ENCODE results near the gene NSD2. TPM values are rescaled to one million over a fixed set of nuclear protein-coding genes. Genes with fewer than 3 reads are reported as not detected.
"Not testable (repeated sequence)": the region's sequence is repeated elsewhere in the genome, so short reads cannot be mapped to it uniquely, and the experiment has no call there.

Gene NSD2
- total RNA-seq, 2 experiments from 2014 or later: 235 to 248 TPM

DNA sequence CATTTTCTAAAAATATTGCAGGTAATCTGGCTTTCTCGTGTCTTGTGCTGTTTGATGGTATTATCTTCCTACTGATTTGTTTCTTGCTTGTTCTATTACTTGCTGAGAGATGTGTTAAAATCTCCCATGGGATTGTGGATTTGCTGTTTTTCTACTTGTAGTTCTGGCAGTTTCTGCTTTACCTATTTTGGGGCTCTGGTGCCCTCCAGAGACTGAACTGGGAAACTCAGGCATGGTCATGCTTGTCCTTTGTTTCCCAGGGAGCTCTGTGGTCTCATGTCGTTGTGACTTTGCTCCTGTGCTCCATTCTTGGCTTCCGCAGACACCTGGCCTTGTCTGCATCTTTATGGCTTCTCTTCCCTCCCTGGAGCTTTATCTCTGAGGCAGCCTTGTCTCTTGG, 39.5 kb downstream of the NSD2 start:
- Mint-ChIP-seq H3K4me3 (no peak overlapping the region), H3K27ac (peak overlapping the region; percentile 7)

GRCh38 chr4:1911316-1911715, 40.1 kb downstream of the NSD2 start:
- POLR2A ChIA-PET: interaction anchor here (1.0 kb wide), 1 partner anchor 40 kb away, joined by 5 read pairs; the partner anchor contains the start of gene NSD2
- Mint-ChIP-seq H3K36me3 (ENCODE audit: low read depth) (peaks cover 68% of the 10 kb centered on the region), H3K4me1 (peaks cover 48% of the 10 kb centered on the region)
- H3K27ac Mint-ChIP-seq, H3K27me3 Mint-ChIP-seq, H3K9me3 Mint-ChIP-seq, H3K4me3 Mint-ChIP-seq, DNase-seq: not testable (repeated sequence)
- CTCF ChIA-PET: interaction anchor here (0.6 to 4.1 kb wide), 7 partner anchors 10 to 60 kb away, joined by 3 to 31 read pairs (median 4); no protein-coding TSS in a partner anchor

More for the DNA sequence above, 39.5 kb downstream of the NSD2 start:
- DNase-seq: peak; percentile 32
- ChIA-PET CTCF (interaction anchor here (0.6 to 4.1 kb wide), 7 partner anchors 11 to 59 kb away, joined by 3 to 31 read pairs (median 4); no protein-coding TSS in a partner anchor), POLR2A (interaction anchor here (1.0 kb wide), 1 partner anchor 40 kb away, joined by 5 read pairs; the partner anchor contains the start of gene NSD2)
- H3K4me1 Mint-ChIP-seq: peaks cover 52% of the 10 kb centered on the region
- peaks cover 69% of the 10 kb centered on the region for H3K36me3 Mint-ChIP-seq (ENCODE audit: low read depth)
- H3K9me3 Mint-ChIP-seq: no peaks in the 10 kb centered on the region
- no peaks in the 10 kb centered on the region for H3K27me3 Mint-ChIP-seq

- no peaks in the 10 kb centered on the region for H3K27me3 Mint-ChIP-seq
- ChIA-PET POLR2A (interaction anchor here (1.2 kb wide), 1 partner anchor 53 kb away, joined by 3 read pairs; no protein-coding TSS in a partner anchor), CTCF (interaction anchor here (0.8 to 2.0 kb wide), 3 partner anchors 13 to 23 kb away, joined by 3 to 6 read pairs (median 4); no protein-coding TSS in a partner anchor)
- H3K9me3 Mint-ChIP-seq: no peaks in the 10 kb centered on the region
- no peak overlapping the region for H3K27ac Mint-ChIP-seq
- DNase-seq: no peak
- peaks cover 3% of the 10 kb centered on the region for H3K4me1 Mint-ChIP-seq
- H3K36me3 Mint-ChIP-seq (ENCODE audit: low read depth): peaks cover 58% of the 10 kb centered on the region
- no peak overlapping the region for H3K4me3 Mint-ChIP-seq
These were observed 51.6 kb downstream of the NSD2 start for GRCh38 chr4:1922821-1923220.

DNA sequence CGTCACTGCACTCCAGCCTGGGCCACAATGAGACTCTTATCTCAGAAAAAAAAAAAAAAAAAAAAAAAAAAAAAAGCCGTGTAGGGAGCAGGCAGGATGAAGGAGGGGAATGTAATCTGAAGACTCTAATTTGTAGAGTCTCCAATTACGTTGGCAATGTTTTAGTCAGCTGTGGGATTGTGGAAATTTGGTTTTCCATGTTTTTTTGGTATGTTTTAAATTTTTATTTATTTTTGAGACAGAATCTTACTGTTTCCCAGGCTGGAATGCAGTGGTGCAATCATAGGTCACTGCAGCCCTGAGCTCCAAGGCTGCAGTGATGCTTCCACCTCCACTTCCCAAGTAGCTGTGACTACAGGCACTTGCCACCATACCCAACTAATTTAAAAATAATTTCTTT, 56.5 kb downstream of the NSD2 start:
- CTCF ChIA-PET: interaction anchor here (0.6 to 1.3 kb wide), 3 partner anchors 8 to 28 kb away, joined by 3 read pairs; no protein-coding TSS in a partner anchor
- H3K36me3 Mint-ChIP-seq (ENCODE audit: low read depth): peaks cover 68% of the 10 kb centered on the region
- POLR2A ChIA-PET: no interaction called here

DNA sequence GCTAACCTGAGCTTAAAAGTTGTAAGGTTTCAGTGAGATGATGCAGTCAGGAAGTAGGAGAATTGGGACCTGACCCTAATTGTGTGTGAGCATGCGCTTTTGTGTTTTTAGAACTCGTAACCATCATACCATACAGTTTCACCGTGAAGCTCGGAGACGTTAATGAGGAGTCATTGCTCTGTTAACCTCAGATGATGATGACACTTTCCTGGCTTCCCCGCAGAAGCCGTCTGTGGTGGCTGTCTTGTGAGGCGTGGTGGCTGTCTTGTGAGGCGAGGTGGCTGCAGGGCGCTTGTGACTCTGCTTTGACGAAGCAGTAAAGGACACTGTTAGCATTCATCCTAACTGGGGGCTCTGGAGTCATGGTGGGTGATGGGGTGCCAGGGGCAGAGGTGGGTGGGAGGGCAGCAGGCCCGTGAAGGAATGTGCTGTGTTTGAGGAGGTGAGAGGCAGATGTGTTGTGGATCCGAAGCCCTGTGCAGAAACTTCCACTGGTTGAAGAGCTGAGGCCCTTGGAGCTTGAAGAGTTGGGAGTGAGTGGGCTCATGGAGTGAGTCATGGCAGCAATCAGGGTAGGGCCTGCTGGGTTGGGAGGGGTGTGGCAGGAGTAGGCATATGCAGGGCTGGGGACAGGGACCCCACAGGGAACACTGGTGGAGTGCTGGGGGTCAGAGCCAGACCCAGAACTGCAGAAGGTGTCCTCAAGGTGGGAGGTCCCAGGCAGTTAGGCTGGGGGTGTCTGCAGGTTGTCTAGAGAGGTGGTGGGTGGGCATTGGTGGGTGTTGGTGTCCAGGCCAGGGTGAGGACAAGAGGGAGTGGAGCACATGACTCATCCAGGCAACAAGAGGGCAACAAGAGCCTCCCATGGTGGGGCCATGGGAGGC, 57.4 kb downstream of the NSD2 start:
- peaks cover 9% of the 10 kb centered on the region for H3K4me1 Mint-ChIP-seq
- peaks cover 60% of the 10 kb centered on the region for H3K36me3 Mint-ChIP-seq (ENCODE audit: low read depth)
- CTCF ChIA-PET: interaction anchor here (1.0 to 1.3 kb wide), 2 partner anchors 16 to 29 kb away, joined by 3 read pairs; no protein-coding TSS in a partner anchor
- no peaks in the 10 kb centered on the region for H3K27me3 Mint-ChIP-seq
- peak; percentile 24 for DNase-seq
- H3K9me3 Mint-ChIP-seq: no peaks in the 10 kb centered on the region
- POLR2A ChIA-PET: no interaction called here
- peak overlapping the region; percentile 52 for H3K27ac Mint-ChIP-seq
- no peak overlapping the region for H3K4me3 Mint-ChIP-seq

More for the DNA sequence above, 56.5 kb downstream of the NSD2 start:
- peaks cover 9% of the 10 kb centered on the region for H3K4me1 Mint-ChIP-seq
- no peak for DNase-seq
- no peaks in the 10 kb centered on the region for H3K9me3 Mint-ChIP-seq
- no peaks in the 10 kb centered on the region for H3K27me3 Mint-ChIP-seq
- H3K4me3 Mint-ChIP-seq: no peak overlapping the region
- H3K27ac Mint-ChIP-seq: no peak overlapping the region

- H3K27me3 Mint-ChIP-seq: no peaks in the 10 kb centered on the region
- H3K27ac Mint-ChIP-seq: no peak overlapping the region
- no peak overlapping the region for H3K4me3 Mint-ChIP-seq
- CTCF ChIA-PET: no interaction called here
- H3K9me3 Mint-ChIP-seq: no peaks in the 10 kb centered on the region
- peaks cover 54% of the 10 kb centered on the region for H3K36me3 Mint-ChIP-seq (ENCODE audit: low read depth)
- peaks cover 6% of the 10 kb centered on the region for H3K4me1 Mint-ChIP-seq
- POLR2A ChIA-PET: no interaction called here
- DNase-seq: no peak
These were observed 61.5 kb downstream of the NSD2 start for GRCh38 chr4:1932736-1933135.

GRCh38 chr4:1933700-1934099, 62.5 kb downstream of the NSD2 start:
- Mint-ChIP-seq H3K4me1 (peaks cover 1% of the 10 kb centered on the region), H3K4me3 (no peak overlapping the region), H3K27me3 (no peaks in the 10 kb centered on the region), H3K9me3 (no peaks in the 10 kb centered on the region), H3K36me3 (ENCODE audit: low read depth) (peaks cover 49% of the 10 kb centered on the region), H3K27ac (no peak overlapping the region)
- no peak for DNase-seq
- POLR2A ChIA-PET: no interaction called here
- CTCF ChIA-PET: no interaction called here

DNA sequence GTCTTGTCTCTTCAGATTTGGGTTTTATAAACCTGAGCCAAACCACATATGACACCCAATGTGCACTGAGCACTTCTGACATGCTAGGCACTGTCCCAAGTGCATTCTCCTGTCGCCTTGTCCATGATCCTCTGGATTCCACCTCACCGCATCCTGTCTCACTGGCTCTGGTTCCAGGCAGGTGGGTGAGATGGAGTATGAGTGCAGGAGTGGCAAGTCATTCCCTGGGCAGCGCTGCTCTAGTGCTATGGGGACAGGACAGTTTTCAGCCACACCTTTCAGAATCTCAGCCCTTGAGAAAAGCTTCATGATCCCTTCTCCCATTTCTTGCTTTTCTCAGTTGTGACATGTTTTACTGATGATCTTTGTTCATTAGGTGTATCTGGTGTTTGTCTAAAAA, 66.4 kb downstream of the NSD2 start:
- ChIA-PET CTCF (no interaction called here), POLR2A (no interaction called here)
- Mint-ChIP-seq H3K36me3 (ENCODE audit: low read depth) (peaks cover 50% of the 10 kb centered on the region), H3K27ac (no peak overlapping the region), H3K4me1 (peaks cover 2% of the 10 kb centered on the region), H3K4me3 (no peak overlapping the region), H3K27me3 (no peaks in the 10 kb centered on the region), H3K9me3 (no peaks in the 10 kb centered on the region)
- no peak for DNase-seq

- H3K4me3 Mint-ChIP-seq: no peak overlapping the region
- ChIA-PET POLR2A (no interaction called here), CTCF (interaction anchor here (0.7 kb wide), 1 partner anchor 19 kb away, joined by 3 read pairs; no protein-coding TSS in a partner anchor)
- no peaks in the 10 kb centered on the region for H3K27me3 Mint-ChIP-seq
- H3K36me3 Mint-ChIP-seq (ENCODE audit: low read depth): peaks cover 53% of the 10 kb centered on the region
- no peak for DNase-seq
- no peak overlapping the region for H3K27ac Mint-ChIP-seq
- H3K4me1 Mint-ChIP-seq: peaks cover 2% of the 10 kb centered on the region
- H3K9me3 Mint-ChIP-seq: no peaks in the 10 kb centered on the region
These were observed 66.8 kb downstream of the NSD2 start for GRCh38 chr4:1938027-1938426.

DNA sequence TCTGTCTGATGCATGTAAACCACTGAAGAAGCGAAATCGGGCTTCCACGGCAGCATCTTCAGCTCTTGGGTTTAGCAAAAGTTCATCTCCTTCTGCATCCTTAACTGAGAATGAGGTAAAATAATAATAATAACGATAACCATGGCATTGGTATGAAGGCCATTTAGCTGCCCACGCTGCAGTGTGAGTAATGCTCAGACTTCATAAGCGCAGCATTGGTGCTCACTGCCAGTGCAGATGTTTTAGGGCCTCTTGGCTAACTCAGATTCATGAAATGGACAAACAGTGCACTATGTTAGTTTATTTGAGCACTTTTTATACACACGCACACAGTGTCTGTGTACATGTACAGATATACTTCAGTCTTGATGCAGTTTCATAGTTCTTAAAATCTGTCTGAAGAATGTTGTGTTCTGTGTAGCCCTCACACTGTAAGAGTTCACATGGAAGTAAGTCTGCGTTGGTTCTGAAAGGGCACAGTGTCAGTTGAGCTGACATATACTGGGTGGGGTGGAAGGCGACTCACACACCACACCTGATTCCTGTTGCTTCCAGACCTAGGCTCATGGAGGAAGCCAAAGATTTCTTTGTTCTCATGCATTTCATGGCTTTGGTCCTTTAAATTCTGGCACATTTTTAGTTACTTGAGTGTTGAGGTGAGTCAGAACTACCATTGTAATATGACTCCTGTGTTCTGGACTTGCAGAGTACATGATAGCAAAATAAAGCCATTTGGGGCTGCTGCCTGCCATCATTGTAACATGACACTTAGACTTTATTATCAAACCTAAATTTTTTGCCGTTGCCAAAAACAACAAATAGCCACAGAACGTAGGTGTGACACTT, 68.7 kb downstream of the NSD2 start:
- Mint-ChIP-seq H3K27me3 (no peaks in the 10 kb centered on the region), H3K36me3 (ENCODE audit: low read depth) (peaks cover 59% of the 10 kb centered on the region), H3K9me3 (no peaks in the 10 kb centered on the region), H3K4me3 (no peak overlapping the region), H3K27ac (no peak overlapping the region), H3K4me1 (peaks cover 2% of the 10 kb centered on the region)
- ChIA-PET POLR2A (no interaction called here), CTCF (no interaction called here)
- DNase-seq: no peak

DNA sequence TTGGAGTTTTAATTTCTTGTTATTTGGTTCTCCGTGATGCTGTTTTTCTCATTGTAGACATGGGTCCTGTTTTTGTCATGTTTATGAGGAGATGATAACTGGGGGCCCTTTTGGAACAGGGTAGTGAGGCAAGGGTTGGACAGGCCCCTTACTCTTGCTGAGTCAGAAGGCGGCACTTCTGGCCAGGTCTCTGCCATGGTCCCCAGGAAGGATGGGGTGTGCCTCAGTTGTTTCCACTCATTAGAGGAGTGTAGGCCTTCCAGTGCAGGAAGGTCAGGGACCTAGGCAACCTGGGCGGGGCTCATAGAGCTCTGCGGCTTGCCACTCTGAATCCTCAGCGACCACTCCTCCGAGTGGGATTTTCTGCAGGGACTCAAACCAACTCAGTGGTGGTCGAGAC, 69.4 kb downstream of the NSD2 start:
- Mint-ChIP-seq H3K4me1 (peaks cover 2% of the 10 kb centered on the region), H3K27ac (no peak overlapping the region), H3K27me3 (no peaks in the 10 kb centered on the region), H3K9me3 (no peaks in the 10 kb centered on the region), H3K36me3 (ENCODE audit: low read depth) (peaks cover 63% of the 10 kb centered on the region), H3K4me3 (no peak overlapping the region)
- CTCF ChIA-PET: interaction anchor here (0.8 kb wide), 1 partner anchor 17 kb away, joined by 4 read pairs; no protein-coding TSS in a partner anchor
- POLR2A ChIA-PET: no interaction called here
- no peak for DNase-seq

DNA sequence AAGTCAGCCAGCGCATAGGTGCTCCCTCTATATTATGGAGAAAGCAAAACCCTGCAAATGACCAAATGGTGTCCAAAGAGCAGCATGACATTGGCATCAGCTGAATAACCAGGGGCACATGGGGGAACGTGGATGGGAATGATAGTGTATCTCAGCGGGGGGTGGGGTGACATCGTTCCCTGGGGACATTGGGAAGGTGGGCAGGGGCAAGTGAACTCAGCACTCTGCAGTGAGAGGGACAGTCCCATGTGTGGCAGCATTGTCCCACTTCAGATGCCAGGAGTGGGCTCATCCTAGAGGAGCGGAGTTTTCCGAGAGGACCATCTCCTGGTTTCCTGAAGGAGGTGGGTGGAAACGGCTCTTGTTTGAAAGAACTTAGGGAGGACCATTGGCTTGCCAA, 72.7 kb downstream of the NSD2 start:
- no peak overlapping the region for H3K27ac Mint-ChIP-seq
- peaks cover 3% of the 10 kb centered on the region for H3K4me1 Mint-ChIP-seq
- no peak for DNase-seq

More for the DNA sequence above, 72.7 kb downstream of the NSD2 start:
- POLR2A ChIA-PET: no interaction called here
- Mint-ChIP-seq H3K36me3 (ENCODE audit: low read depth) (peaks cover 69% of the 10 kb centered on the region), H3K27me3 (no peaks in the 10 kb centered on the region), H3K9me3 (no peaks in the 10 kb centered on the region), H3K4me3 (no peak overlapping the region)
- CTCF ChIA-PET: no interaction called here
